SK-N-MC (cell line): ENCODE measurements around the gene FOXO1.

Source experiments
- EZH2 ChIP-seq: fragments of 200-600 bp; sonication (generic); IDR thresholded peaks from one replicate; pipeline ENCODE4 v1.6.1; 2017; ENCODE audit warnings: antibody characterized with exemption
- POLR2AphosphoS5 ChIP-seq: IDR thresholded peaks from 2 replicates; pipeline ENCODE4 v1.6.1; 2012; ENCODE audit warnings: mild to moderate bottlenecking, low read depth, low read length, borderline replicate concordance

DNA sequence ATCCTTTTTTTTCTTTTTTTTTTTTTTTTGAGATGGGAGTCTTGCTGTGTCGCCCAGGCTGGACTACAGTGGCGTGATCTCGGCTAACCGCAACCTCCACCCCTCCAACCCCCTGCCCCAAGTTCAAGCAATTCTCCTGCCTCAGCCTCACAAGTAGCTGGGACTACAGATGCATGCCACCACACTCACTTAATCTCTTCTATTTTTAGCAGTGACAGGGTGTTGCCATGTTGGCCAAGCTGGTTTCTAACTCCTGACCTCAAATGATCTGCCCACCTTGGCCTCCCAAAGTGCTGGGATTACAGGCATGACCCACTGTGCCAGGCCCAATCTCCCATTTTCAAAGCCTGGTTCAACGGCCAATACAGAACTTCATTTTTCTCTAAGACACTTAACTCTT lies 9.1 kb downstream of the FOXO1 start:
- TF ChIP-seq POLR2AphosphoS5, result no peak
- TF ChIP-seq EZH2, result no peak
